SK-N-SH (cell line): ENCODE data around the gene TFPI2. TPM values are rescaled to one million over a fixed set of nuclear protein-coding genes. Genes with fewer than 3 reads are reported as not detected.
A peak's percentile ranks its signal among the peaks of the same experiment; 100 is the strongest.

Experiments
- CTCF ChIA-PET: fragments of 300-600, 350-600 bp; formaldehyde crosslinking; extraction: SDS; loops from one replicate; lab custom pipeline; 2021; lab: Yijun Ruan, JAX
- POLR2A ChIA-PET: fragments of 350-600 bp; sonication (Branson Sonifier 250); formaldehyde crosslinking; extraction: SDS; loops from one replicate; lab custom pipeline; 2020; ENCODE audit warnings: antibody characterized with exemption, inconsistent platforms; lab: Yijun Ruan, JAX
- DNase-seq: peaks from one replicate; pipeline ENCODE4 v3.0.0; 2012
- H2AFZ ChIP-seq: fragments of 200-600 bp; sonication (generic); 2 replicates; pipeline ENCODE4 v1.8.1; 2016; ENCODE audit warnings: antibody characterized with exemption, mild to moderate bottlenecking, low read depth
- H3F3A ChIP-seq: fragments of 200-600 bp; sonication (generic); replicated peaks from 2 replicates; pipeline ENCODE3; 2016; ENCODE audit warnings: antibody characterized with exemption, mild to moderate bottlenecking; ENCODE audit not compliant: insufficient read depth
- H3K27ac ChIP-seq, 2 experiments: fragments of 200-500 bp in 1 of 2; fragments of 200-600 bp in 1 of 2; sonication (Bioruptor generic) in 1 of 2; sonication (generic), shearing (Covaris generic) in 1 of 2; 2 replicates each; pipeline versions ENCODE4 v1.5.1 to v1.6.1; 2014 to 2016; ENCODE audit warnings: low read depth in 2 of 2, inconsistent platforms in 1 of 2, low read length in 1 of 2, mild to moderate bottlenecking in 1 of 2, mixed read lengths in 1 of 2
- H3K27me3 ChIP-seq: fragments of 200-600 bp; sonication (generic), shearing (Covaris generic); 2 replicates; pipeline ENCODE4 v1.6.1; 2016; ENCODE audit warnings: mixed run types; ENCODE audit not compliant: insufficient read depth
- H3K36me3 ChIP-seq, 2 experiments: fragments of 200-500 bp in 1 of 2; fragments of 200-600 bp in 1 of 2; sonication (Bioruptor generic) in 1 of 2; sonication (generic) in 1 of 2; replicated peaks in 1 of 2; 2 replicates each; pipeline versions ENCODE3 to v1.5.1; 2014 to 2016; ENCODE audit warnings: low read length in 1 of 2, mild to moderate bottlenecking in 1 of 2; ENCODE audit not compliant: insufficient read depth in 2 of 2, control insufficient read depth in 1 of 2
- H3K4me1 ChIP-seq, 2 experiments: fragments of 200-500 bp in 1 of 2; fragments of 200-600 bp in 1 of 2; sonication (Bioruptor generic) in 1 of 2; sonication (generic), shearing (Covaris generic) in 1 of 2; 2 replicates each; pipeline versions ENCODE4 v1.5.1 to v1.6.1; 2014 to 2016; ENCODE audit warnings: low read depth in 1 of 2, low read length in 1 of 2, mixed run types in 1 of 2; ENCODE audit not compliant: insufficient read depth in 2 of 2, control insufficient read depth in 1 of 2
- H3K4me2 ChIP-seq: fragments of 200-600 bp; sonication (generic), shearing (Covaris generic); 2 replicates; pipeline ENCODE4 v1.6.1; 2017; ENCODE audit warnings: mixed run types
- H3K4me3 ChIP-seq, 2 experiments: fragments of 200-500 bp in 1 of 2; fragments of 200-600 bp in 1 of 2; sonication (Bioruptor generic) in 1 of 2; sonication (generic), shearing (Covaris generic) in 1 of 2; 2 replicates each; pipeline versions ENCODE4 v1.5.1 to v1.8.1; 2014 to 2016; ENCODE audit warnings: low read depth in 2 of 2, inconsistent platforms in 1 of 2, low read length in 1 of 2, mild to moderate bottlenecking in 1 of 2, mixed read lengths in 1 of 2, moderate library complexity in 1 of 2
- H3K79me2 ChIP-seq: fragments of 200-600 bp; sonication (generic); 2 replicates; pipeline ENCODE4 v1.8.1; 2017; ENCODE audit warnings: mild to moderate bottlenecking; ENCODE audit not compliant: insufficient read depth
- H3K9ac ChIP-seq: fragments of 200-600 bp; sonication (generic); 2 replicates; pipeline ENCODE4 v1.6.1; 2017; ENCODE audit warnings: mixed run types
- H3K9me2 ChIP-seq: fragments of 200-600 bp; sonication (generic); 2 replicates; pipeline ENCODE4 v1.6.1; 2017; ENCODE audit warnings: mixed run types
- H3K9me3 ChIP-seq: fragments of 200-600 bp; sonication (generic); 2 replicates; pipeline ENCODE4 v1.6.1; 2017; ENCODE audit warnings: mixed run types, mild to moderate bottlenecking, moderate library complexity
- H4K20me1 ChIP-seq: fragments of 200-600 bp; sonication (generic); 2 replicates; pipeline ENCODE4 v1.6.1; 2017; ENCODE audit warnings: mild to moderate bottlenecking, mixed run types; ENCODE audit not compliant: insufficient read depth
- GATA2 ChIP-seq: sonication (generic); formaldehyde crosslinking; IDR thresholded peaks from 2 replicates; pipeline ENCODE4 v1.5.0; 2020; ENCODE audit warnings: mild to moderate bottlenecking, missing genetic modification reagents
- YY1 ChIP-seq: IDR thresholded peaks from 2 replicates; pipeline ENCODE4 v1.4.0; 2012; ENCODE audit warnings: low read depth, mild to moderate bottlenecking
- WGBS: methylation state at CpG from one replicate; pipeline ENCODE4 v1.1.6; 2017; ENCODE audit warnings: low lambda C conversion rate; 5-methylcytosine and 5-hydroxymethylcytosine counted together
- polyA plus RNA-seq, 3 experiments: library from polyadenylated mRNA; depleted of rRNA; stranded (reverse); fragments of >200 nt; gene quantifications; 2 replicates each; pipeline ENCODE4 v1.2.3, GENCODE V29; 2012
- TF ChIP-seq, protein P1 (sequence below): IDR thresholded peaks from 2 replicates; pipeline ENCODE4; 2012
- TF ChIP-seq, protein P2 (sequence below): IDR thresholded peaks from 2 replicates; pipeline ENCODE4 v1.6.1; 2012; ENCODE audit warnings: mild to moderate bottlenecking, low read depth, low read length, moderate library complexity

TFPI2 gene
- polyA plus RNA-seq, 1 of the 3 experiments (the other 2 are of a cell fraction) = 17.7 TPM

DNA sequence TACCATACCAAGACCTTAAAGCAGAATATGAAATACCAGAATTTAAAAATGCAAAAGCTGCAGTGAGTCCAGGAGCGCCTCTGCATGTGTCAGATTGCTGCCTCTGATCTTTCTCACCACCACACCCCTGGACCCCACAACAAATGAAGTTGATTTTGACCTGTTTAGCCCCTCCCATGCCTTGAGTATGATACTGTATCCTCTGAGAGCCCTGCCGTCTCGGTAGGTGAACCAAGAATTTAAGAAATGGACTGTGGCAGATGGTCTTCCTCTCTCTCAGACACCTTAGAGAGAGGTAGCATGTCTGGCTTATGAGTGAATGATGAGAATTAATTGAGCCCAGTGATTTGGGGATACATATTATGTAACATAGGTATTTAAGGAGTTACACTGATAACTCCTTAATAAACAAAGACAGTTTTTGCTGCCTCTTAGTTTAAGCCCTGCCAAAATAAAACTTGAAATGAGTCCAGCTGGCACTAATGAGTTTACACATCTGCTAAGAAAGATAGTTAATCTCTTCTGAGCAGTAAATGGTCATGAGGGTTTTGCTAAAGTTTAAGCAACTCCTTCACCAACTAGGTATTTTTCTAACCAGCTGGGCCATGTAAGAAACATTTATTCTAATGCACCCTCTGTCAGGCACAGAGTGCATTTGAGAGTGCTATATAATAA, 4.5 kb upstream of the TFPI2 start:
- Histone ChIP-seq H2AFZ (no peak overlapping the region), H3K36me3 (no peaks in the 10 kb centered on the region), H3K4me3 (no peak overlapping the region), H3F3A (peaks cover 7% of the 10 kb centered on the region), H3K4me2 (no peak overlapping the region), H3K9ac (no peak overlapping the region), H4K20me1 (no peaks in the 10 kb centered on the region), H3K9me3 (no peaks in the 10 kb centered on the region), H3K9me2 (no peaks in the 10 kb centered on the region), H3K27me3 (no peaks in the 10 kb centered on the region), H3K79me2 (no peaks in the 10 kb centered on the region)
- ChIA-PET CTCF (interaction anchor here (0.7 to 1.8 kb wide), 5 partner anchors 11 to 273 kb away, joined by 3 to 7 read pairs (median 5); partner anchors contain the start of gene GNGT1), POLR2A (no interaction called here)
- DNase-seq = no peak
- no peak for TF ChIP-seq YY1
- TF ChIP-seq GATA2 (CRISPR knock-in tag) = no peak
- TF ChIP-seq, all 33 proteins: peak for 0
- WGBS = 94% methylated on average over 3 of the region's 3 CpGs
- Histone ChIP-seq H3K4me1 (peaks cover 0 to 9% of the 10 kb centered on the region in 2 experiments; a peak in 2 of 4 replicates), H3K27ac (no peak overlapping the region)

DNA sequence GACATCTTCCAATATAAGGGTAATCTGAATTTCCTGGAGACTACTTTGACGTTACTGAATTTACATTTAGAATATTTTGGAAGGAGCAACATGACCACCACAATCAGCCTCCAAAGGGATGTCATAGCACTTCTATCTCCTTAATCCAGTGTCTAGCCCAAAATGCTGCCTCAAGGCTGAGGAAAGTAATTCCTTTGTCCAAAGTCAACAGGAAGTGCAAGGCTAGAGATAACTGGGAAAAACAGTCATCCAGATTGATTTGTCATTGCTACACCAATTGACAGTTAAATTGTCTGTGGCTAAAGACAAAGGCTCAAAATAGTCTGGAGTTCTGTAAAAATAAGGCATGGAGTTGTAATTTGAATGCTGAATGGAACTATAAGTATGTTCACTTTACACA, 3.9 kb upstream of the TFPI2 start:
- H2AFZ ChIP-seq = no peak overlapping the region
- no peaks in the 10 kb centered on the region for H3K27me3 ChIP-seq
- H3K36me3 ChIP-seq = no peaks in the 10 kb centered on the region
- CTCF ChIA-PET = no interaction called here
- TF ChIP-seq, protein P1, sequence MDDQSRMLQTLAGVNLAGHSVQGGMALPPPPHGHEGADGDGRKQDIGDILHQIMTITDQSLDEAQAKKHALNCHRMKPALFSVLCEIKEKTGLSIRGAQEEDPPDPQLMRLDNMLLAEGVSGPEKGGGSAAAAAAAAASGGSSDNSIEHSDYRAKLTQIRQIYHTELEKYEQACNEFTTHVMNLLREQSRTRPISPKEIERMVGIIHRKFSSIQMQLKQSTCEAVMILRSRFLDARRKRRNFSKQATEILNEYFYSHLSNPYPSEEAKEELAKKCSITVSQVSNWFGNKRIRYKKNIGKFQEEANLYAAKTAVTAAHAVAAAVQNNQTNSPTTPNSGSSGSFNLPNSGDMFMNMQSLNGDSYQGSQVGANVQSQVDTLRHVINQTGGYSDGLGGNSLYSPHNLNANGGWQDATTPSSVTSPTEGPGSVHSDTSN = 0 out of 2 replicates have a peak, but pooled peaks have one; percentile 28
- TF ChIP-seq, protein P2, sequence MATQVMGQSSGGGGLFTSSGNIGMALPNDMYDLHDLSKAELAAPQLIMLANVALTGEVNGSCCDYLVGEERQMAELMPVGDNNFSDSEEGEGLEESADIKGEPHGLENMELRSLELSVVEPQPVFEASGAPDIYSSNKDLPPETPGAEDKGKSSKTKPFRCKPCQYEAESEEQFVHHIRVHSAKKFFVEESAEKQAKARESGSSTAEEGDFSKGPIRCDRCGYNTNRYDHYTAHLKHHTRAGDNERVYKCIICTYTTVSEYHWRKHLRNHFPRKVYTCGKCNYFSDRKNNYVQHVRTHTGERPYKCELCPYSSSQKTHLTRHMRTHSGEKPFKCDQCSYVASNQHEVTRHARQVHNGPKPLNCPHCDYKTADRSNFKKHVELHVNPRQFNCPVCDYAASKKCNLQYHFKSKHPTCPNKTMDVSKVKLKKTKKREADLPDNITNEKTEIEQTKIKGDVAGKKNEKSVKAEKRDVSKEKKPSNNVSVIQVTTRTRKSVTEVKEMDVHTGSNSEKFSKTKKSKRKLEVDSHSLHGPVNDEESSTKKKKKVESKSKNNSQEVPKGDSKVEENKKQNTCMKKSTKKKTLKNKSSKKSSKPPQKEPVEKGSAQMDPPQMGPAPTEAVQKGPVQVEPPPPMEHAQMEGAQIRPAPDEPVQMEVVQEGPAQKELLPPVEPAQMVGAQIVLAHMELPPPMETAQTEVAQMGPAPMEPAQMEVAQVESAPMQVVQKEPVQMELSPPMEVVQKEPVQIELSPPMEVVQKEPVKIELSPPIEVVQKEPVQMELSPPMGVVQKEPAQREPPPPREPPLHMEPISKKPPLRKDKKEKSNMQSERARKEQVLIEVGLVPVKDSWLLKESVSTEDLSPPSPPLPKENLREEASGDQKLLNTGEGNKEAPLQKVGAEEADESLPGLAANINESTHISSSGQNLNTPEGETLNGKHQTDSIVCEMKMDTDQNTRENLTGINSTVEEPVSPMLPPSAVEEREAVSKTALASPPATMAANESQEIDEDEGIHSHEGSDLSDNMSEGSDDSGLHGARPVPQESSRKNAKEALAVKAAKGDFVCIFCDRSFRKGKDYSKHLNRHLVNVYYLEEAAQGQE = no peak
- no peaks in the 10 kb centered on the region for H3K79me2 ChIP-seq
- no peak for DNase-seq
- H3K4me1 ChIP-seq = peaks cover 0 to 12% of the 10 kb centered on the region in 2 experiments; a peak in 2 of 4 replicates
- no peaks in the 10 kb centered on the region for H3K9me3 ChIP-seq
- WGBS = 96% methylated on average over 1 of the region's 1 CpG
- H3K9ac ChIP-seq = no peak overlapping the region
- POLR2A ChIA-PET = no interaction called here
- H3K4me3 ChIP-seq = no peak overlapping the region
- no peaks in the 10 kb centered on the region for H3K9me2 ChIP-seq
- peaks cover 7% of the 10 kb centered on the region for H3F3A ChIP-seq
- no peak overlapping the region for H3K4me2 ChIP-seq
- no peaks in the 10 kb centered on the region for H4K20me1 ChIP-seq
- no peak overlapping the region for H3K27ac ChIP-seq
